Nephron progenitor cell (in vitro differentiated cells): ENCODE data around the gene ALAD.
A peak's percentile ranks its signal among the peaks of the same experiment; 100 is the strongest.
"Not testable (repeated sequence)": the region's sequence is repeated elsewhere in the genome, so short reads cannot be mapped to it uniquely, and the experiment has no call there.

Experiments used
- DNase-seq: peaks from one replicate; pipeline ENCODE4 v3.0.0; 2021
- H3K27ac Mint-ChIP-seq: 2 replicates; pipeline ENCODE4 v1.8.0; 2021; ENCODE audit warnings: mild to moderate bottlenecking, moderate library complexity, mixed read lengths
- H3K27me3 Mint-ChIP-seq: 2 replicates; pipeline ENCODE4 v1.8.0; 2021; ENCODE audit warnings: mild to moderate bottlenecking, low read depth, mixed read lengths; ENCODE audit not compliant: poor library complexity
- H3K36me3 Mint-ChIP-seq: 2 replicates; pipeline ENCODE4 v1.8.0; 2021; ENCODE audit warnings: low read depth, mixed read lengths
- H3K4me1 Mint-ChIP-seq: 2 replicates; pipeline ENCODE4 v1.8.0; 2021; ENCODE audit warnings: mixed read lengths
- H3K4me3 Mint-ChIP-seq: 2 replicates; pipeline ENCODE4 v1.8.0; 2021; ENCODE audit warnings: mild to moderate bottlenecking, moderate library complexity, mixed read lengths
- H3K9me3 Mint-ChIP-seq: 2 replicates; pipeline ENCODE4 v1.8.0; 2021; ENCODE audit warnings: mild to moderate bottlenecking, moderate library complexity, mixed read lengths
- TF ChIP-seq, protein P1 (sequence below): fragments of 200-600 bp; sonication (generic); IDR thresholded peaks from 2 replicates; pipeline ENCODE4 v1.5.0; 2021; ENCODE audit warnings: antibody characterized with exemption

Gene ALAD

GRCh38 chr9:113388833-113389232 is 12.3 kb downstream of the ALAD start:
- peaks cover 7% of the 10 kb centered on the region for H3K4me1 Mint-ChIP-seq
- no peak for DNase-seq

DNA sequence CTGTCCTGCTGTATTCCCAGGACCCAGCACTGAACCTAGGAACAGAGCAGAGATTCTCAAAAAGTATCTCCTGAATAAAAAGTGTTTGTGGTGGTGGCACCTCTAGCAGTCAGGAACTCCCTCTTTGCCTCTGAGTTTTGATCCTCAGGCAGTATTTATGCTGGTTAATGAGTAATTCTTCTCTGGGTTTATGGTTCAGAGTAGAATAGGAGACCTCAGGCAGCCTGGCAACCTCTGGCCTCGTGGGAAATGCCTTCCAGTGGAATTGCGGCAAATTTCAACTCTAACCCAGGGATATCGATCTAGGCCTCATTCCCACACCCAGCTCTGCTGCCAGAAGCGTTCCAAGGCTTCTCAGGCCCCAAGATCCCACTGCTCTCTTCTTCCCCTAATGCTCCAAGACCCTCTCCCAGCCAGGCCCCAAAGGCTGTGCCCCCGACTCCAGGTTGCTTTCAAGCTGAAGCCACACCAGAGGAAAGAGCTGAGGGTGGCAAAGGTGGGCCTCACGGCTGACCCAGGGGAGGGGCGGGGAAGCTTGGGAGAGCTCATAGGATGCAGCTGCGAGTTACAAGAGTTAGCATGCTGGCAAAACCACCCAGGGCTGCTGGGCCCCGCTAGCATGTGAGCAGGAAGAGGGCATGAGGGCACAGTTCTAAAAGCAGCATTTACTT is 13.4 kb downstream of the ALAD start:
- peaks cover 7% of the 10 kb centered on the region for H3K4me1 Mint-ChIP-seq
- TF ChIP-seq, protein P1, sequence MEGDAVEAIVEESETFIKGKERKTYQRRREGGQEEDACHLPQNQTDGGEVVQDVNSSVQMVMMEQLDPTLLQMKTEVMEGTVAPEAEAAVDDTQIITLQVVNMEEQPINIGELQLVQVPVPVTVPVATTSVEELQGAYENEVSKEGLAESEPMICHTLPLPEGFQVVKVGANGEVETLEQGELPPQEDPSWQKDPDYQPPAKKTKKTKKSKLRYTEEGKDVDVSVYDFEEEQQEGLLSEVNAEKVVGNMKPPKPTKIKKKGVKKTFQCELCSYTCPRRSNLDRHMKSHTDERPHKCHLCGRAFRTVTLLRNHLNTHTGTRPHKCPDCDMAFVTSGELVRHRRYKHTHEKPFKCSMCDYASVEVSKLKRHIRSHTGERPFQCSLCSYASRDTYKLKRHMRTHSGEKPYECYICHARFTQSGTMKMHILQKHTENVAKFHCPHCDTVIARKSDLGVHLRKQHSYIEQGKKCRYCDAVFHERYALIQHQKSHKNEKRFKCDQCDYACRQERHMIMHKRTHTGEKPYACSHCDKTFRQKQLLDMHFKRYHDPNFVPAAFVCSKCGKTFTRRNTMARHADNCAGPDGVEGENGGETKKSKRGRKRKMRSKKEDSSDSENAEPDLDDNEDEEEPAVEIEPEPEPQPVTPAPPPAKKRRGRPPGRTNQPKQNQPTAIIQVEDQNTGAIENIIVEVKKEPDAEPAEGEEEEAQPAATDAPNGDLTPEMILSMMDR: no peak
- peaks cover 3% of the 10 kb centered on the region for H3K9me3 Mint-ChIP-seq
- peaks cover 25% of the 10 kb centered on the region for H3K36me3 Mint-ChIP-seq
- peaks cover 4% of the 10 kb centered on the region for H3K27me3 Mint-ChIP-seq
- no peak for DNase-seq
- peak overlapping the region; percentile 62 for H3K27ac Mint-ChIP-seq
- no peak overlapping the region for H3K4me3 Mint-ChIP-seq

More at GRCh38 chr9:113388833-113389232, 12.3 kb downstream of the ALAD start:
- Mint-ChIP-seq H3K9me3 (peaks cover 3% of the 10 kb centered on the region), H3K27me3 (peaks cover 4% of the 10 kb centered on the region), H3K4me3 (no peak overlapping the region), H3K36me3 (peaks cover 34% of the 10 kb centered on the region), H3K27ac (no peak overlapping the region)
- TF ChIP-seq, protein P1: no peak

GRCh38 chr9:113386571-113387393 is 14.3 kb downstream of the ALAD start:
- Mint-ChIP-seq H3K36me3 (peaks cover 25% of the 10 kb centered on the region), H3K27me3 (peaks cover 4% of the 10 kb centered on the region), H3K4me1 (peaks cover 7% of the 10 kb centered on the region), H3K27ac (no peak overlapping the region), H3K9me3 (peaks cover 3% of the 10 kb centered on the region), H3K4me3 (no peak overlapping the region)
- TF ChIP-seq, protein P1: no peak
- no peak for DNase-seq

- no peak for DNase-seq
- Mint-ChIP-seq H3K4me1 (peaks cover 24% of the 10 kb centered on the region), H3K4me3 (no peak overlapping the region), H3K9me3 (peaks cover 2% of the 10 kb centered on the region), H3K27ac (no peak overlapping the region), H3K36me3 (peaks cover 8% of the 10 kb centered on the region), H3K27me3 (peaks cover 4% of the 10 kb centered on the region)
- TF ChIP-seq, protein P1: no peak
Observed at GRCh38 chr9:113381909-113382411, 19.1 kb downstream of the ALAD start.

DNA sequence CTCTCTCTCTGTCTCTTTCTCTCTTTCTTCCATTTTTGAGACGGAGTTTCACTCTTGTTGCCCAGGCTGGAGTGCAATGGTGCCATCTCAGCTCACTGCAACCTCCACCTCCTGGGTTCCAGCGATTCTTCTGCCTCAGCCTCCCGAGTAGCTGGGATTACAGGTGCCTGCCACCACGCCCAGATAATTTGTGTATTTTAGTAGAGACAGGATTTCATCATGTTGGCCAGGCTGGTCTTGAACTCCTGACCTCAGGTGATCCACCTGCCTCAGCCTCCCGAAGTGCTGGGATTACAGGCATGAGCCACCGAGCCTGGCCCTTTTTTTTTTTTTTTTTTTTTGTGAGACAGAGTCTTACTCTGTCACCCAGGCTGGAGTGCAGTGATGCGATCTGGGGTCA is 19.6 kb downstream of the ALAD start:
- H3K4me3 Mint-ChIP-seq, H3K9me3 Mint-ChIP-seq, H3K27ac Mint-ChIP-seq, H3K36me3 Mint-ChIP-seq, H3K27me3 Mint-ChIP-seq, DNase-seq: not testable (repeated sequence)
- H3K4me1 Mint-ChIP-seq: peaks cover 24% of the 10 kb centered on the region

GRCh38 chr9:113380869-113381378 is 20.2 kb downstream of the ALAD start:
- H3K36me3 Mint-ChIP-seq: no peaks in the 10 kb centered on the region
- peak overlapping the region; percentile 18 for H3K27ac Mint-ChIP-seq
- no peaks in the 10 kb centered on the region for H3K9me3 Mint-ChIP-seq
- peaks cover 4% of the 10 kb centered on the region for H3K27me3 Mint-ChIP-seq
- DNase-seq: no peak
- H3K4me3 Mint-ChIP-seq: no peak overlapping the region
- TF ChIP-seq, protein P1: no peak
- peaks cover 24% of the 10 kb centered on the region for H3K4me1 Mint-ChIP-seq

GRCh38 chr9:113379829-113380210 is 21.3 kb downstream of the ALAD start:
- peaks cover 30% of the 10 kb centered on the region for H3K4me1 Mint-ChIP-seq
- H3K4me3 Mint-ChIP-seq, H3K9me3 Mint-ChIP-seq, DNase-seq, H3K36me3 Mint-ChIP-seq, H3K27me3 Mint-ChIP-seq: not testable (repeated sequence)
- peak overlapping the region; percentile 43 for H3K27ac Mint-ChIP-seq

GRCh38 chr9:113379094-113379828 is 21.8 kb downstream of the ALAD start:
- not testable (repeated sequence) for H3K9me3 Mint-ChIP-seq, H3K27me3 Mint-ChIP-seq
- DNase-seq: peak; percentile 16
- peaks cover 30% of the 10 kb centered on the region for H3K4me1 Mint-ChIP-seq
- peak overlapping the region; percentile 19 for H3K4me3 Mint-ChIP-seq
- H3K27ac Mint-ChIP-seq: peak overlapping the region; percentile 43
- peaks cover 13% of the 10 kb centered on the region for H3K36me3 Mint-ChIP-seq
